Measurements from ENCODE around the gene CTBP2.

Gene CTBP2

GRCh38 chr10:125023862-125024496 is 136.4 kb downstream of the CTBP2 start:
- no peak for DNase-seq (ENCODE audit: low read depth)
- H3K4me3 ChIP-seq (ENCODE audit: control insufficient read depth, low read depth, low read length), result no peak overlapping the region
- TF ChIP-seq, protein P1, sequence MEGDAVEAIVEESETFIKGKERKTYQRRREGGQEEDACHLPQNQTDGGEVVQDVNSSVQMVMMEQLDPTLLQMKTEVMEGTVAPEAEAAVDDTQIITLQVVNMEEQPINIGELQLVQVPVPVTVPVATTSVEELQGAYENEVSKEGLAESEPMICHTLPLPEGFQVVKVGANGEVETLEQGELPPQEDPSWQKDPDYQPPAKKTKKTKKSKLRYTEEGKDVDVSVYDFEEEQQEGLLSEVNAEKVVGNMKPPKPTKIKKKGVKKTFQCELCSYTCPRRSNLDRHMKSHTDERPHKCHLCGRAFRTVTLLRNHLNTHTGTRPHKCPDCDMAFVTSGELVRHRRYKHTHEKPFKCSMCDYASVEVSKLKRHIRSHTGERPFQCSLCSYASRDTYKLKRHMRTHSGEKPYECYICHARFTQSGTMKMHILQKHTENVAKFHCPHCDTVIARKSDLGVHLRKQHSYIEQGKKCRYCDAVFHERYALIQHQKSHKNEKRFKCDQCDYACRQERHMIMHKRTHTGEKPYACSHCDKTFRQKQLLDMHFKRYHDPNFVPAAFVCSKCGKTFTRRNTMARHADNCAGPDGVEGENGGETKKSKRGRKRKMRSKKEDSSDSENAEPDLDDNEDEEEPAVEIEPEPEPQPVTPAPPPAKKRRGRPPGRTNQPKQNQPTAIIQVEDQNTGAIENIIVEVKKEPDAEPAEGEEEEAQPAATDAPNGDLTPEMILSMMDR (IDR thresholded peaks at IDR 0.05; ENCODE audit: control insufficient read depth, insufficient read depth, low read depth, low read length, missing control alignments), result no peak

GRCh38 chr10:125023255-125023654 is 137.1 kb downstream of the CTBP2 start:
- DNase-seq (ENCODE audit: low read depth), result no peak
- no peak overlapping the region for H3K4me3 ChIP-seq (ENCODE audit: control insufficient read depth, low read depth, low read length)
- TF ChIP-seq, protein P1 (IDR thresholded peaks at IDR 0.05; ENCODE audit: control insufficient read depth, insufficient read depth, low read depth, low read length, missing control alignments), result no peak

DNA sequence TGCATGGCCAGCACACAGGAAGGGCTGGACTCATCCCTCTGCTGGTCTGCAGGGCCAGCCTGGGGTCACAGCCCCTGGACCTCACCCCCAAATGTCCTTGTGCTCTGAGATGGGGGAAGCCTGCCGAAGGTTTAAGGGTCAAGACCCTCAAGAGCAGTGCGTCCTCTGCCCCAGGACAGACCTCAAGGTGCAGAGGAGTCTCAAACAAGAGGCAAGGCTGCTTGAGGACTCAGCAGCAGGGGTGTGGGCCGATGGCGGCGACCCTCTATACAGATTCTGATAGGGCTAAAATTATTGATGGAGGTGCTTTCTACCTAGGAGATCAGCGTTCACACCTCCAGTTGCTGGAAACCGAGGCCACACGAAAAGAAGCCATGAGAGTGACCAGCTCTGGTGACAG is 137.7 kb downstream of the CTBP2 start:
- TF ChIP-seq, protein P1 (IDR thresholded peaks at IDR 0.05; ENCODE audit: control insufficient read depth, insufficient read depth, low read depth, low read length, missing control alignments), result no peak
- no peak overlapping the region for H3K4me3 ChIP-seq (ENCODE audit: control insufficient read depth, low read depth, low read length)
- DNase-seq (ENCODE audit: low read depth), result no peak

- H3K4me3 ChIP-seq (ENCODE audit: control insufficient read depth, low read depth, low read length), result no peak overlapping the region
- TF ChIP-seq, protein P1 (IDR thresholded peaks at IDR 0.05; ENCODE audit: control insufficient read depth, insufficient read depth, low read depth, low read length, missing control alignments), result no peak
Observed at GRCh38 chr10:125021686-125022344, 138.5 kb downstream of the CTBP2 start.

GRCh38 chr10:125020871-125021270 is 139.5 kb downstream of the CTBP2 start:
- no peak overlapping the region for H3K4me3 ChIP-seq (ENCODE audit: control insufficient read depth, low read depth, low read length)
- TF ChIP-seq, protein P1 (IDR thresholded peaks at IDR 0.05; ENCODE audit: control insufficient read depth, insufficient read depth, low read depth, low read length, missing control alignments), result no peak
- DNase-seq (ENCODE audit: low read depth), result no peak

More at GRCh38 chr10:125021686-125022344, 138.5 kb downstream of the CTBP2 start:
- DNase-seq (ENCODE audit: low read depth), result no peak

DNA sequence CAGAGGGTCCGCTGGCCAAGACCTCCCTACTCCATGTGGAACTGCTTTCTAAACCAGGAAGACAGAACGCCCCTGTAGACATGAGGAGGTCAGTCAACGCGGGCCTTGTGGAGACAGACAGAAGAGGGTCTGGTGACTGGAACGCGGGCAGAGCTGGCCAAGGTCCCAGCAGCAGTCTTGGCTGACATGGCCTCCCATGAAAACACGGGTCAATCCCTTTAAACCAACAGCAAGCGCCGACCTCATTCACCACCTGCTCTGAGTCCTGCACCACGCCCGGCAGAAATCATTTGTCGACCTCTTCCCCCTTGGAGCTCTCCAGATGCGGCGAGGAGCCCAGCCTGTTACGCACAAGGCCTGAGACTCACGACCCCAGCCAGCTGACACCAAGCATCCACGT is 140.0 kb downstream of the CTBP2 start:
- TF ChIP-seq, protein P1 (IDR thresholded peaks at IDR 0.05; ENCODE audit: control insufficient read depth, insufficient read depth, low read depth, low read length, missing control alignments), result no peak

More for the DNA sequence above, 140.0 kb downstream of the CTBP2 start:
- H3K4me3 ChIP-seq (ENCODE audit: control insufficient read depth, low read depth, low read length), result no peak overlapping the region
- DNase-seq (ENCODE audit: low read depth), result no peak
